Endothelial cell of umbilical vein (primary cell): ENCODE measurements around the gene PRKAG2. TPM values are rescaled to one million over a fixed set of nuclear protein-coding genes. Genes with fewer than 3 reads are reported as not detected.

Experiments
- BruUV-seq: library from RNA; stranded (reverse); fragments of 400-500 nt; replicated peaks from 2 replicates; lab custom pipeline; 2021; lab: Mats Ljungman, UMichigan
- CTCF ChIA-PET: fragments of 300-600, 350-600 bp; sonication (Branson Sonifier 250); formaldehyde crosslinking; loops from one replicate; lab custom pipeline; 2021; ENCODE audit warnings: antibody characterized with exemption, inconsistent platforms; lab: Charles Lee
- POLR2A ChIA-PET: fragments of 300-600, 350-600 bp; sonication (Branson Sonifier 250); formaldehyde crosslinking; loops from one replicate; lab custom pipeline; 2021; ENCODE audit warnings: antibody characterized with exemption, inconsistent platforms; lab: Charles Lee
- DNase-seq: peaks from one replicate; pipeline ENCODE4 v3.0.0-alpha.2; 2011; ENCODE audit warnings: low read depth, low spot score
- FAIRE-seq: peaks from 2 replicates; lab custom pipeline; 2011; peaks lifted over from hg19 to GRCh38; lab: Jason Lieb, UNC
- H2AFZ ChIP-seq: 2 replicates; pipeline ENCODE4 v1.6.0; 2012; ENCODE audit warnings: low read depth, low read length, control low read depth, inconsistent platforms
- H3K27ac ChIP-seq: 2 replicates; pipeline ENCODE4 v1.5.1; 2011; ENCODE audit warnings: low read depth, mild to moderate bottlenecking, control low read depth, low read length, moderate library complexity; ENCODE audit not compliant: insufficient read depth
- H3K27me3 ChIP-seq, 2 experiments: 2 replicates each; pipeline versions ENCODE4 v1.6.0 to v1.6.1; 2011; ENCODE audit warnings: low read length in 2 of 2, mixed read lengths in 1 of 2; ENCODE audit not compliant: control insufficient read depth in 2 of 2, insufficient read depth in 2 of 2
- H3K36me3 ChIP-seq, 2 experiments: 2 replicates in 1 of 2; 3 replicates in 1 of 2; pipeline ENCODE4 v1.5.1; 2011; ENCODE audit warnings: low read length in 2 of 2, mild to moderate bottlenecking in 1 of 2, moderate library complexity in 1 of 2; ENCODE audit not compliant: control insufficient read depth in 2 of 2, insufficient read depth in 2 of 2; ENCODE audit errors: extremely low read depth in 1 of 2
- H3K4me1 ChIP-seq: 3 replicates; pipeline ENCODE4 v1.5.1; 2011; ENCODE audit warnings: mild to moderate bottlenecking, low read length; ENCODE audit not compliant: control insufficient read depth, insufficient read depth; ENCODE audit errors: extremely low read depth
- H3K4me2 ChIP-seq: 2 replicates; pipeline ENCODE4 v1.6.1; 2011; ENCODE audit warnings: low read length, control low read depth, mixed read lengths; ENCODE audit not compliant: insufficient read depth
- H3K4me3 ChIP-seq, 3 experiments: fragments of 200-600 bp in 1 of 3; sonication (generic), shearing (Covaris generic) in 1 of 3; replicated peaks in 1 of 3; 2 replicates each; pipeline ENCODE4 v1.5.1; 2011 to 2016; ENCODE audit warnings: control low read depth in 3 of 3, low read length in 3 of 3, mild to moderate bottlenecking in 2 of 3, inconsistent platforms in 1 of 3, low read depth in 1 of 3, moderate library complexity in 1 of 3; ENCODE audit not compliant: insufficient read depth in 1 of 3
- H3K79me2 ChIP-seq: 2 replicates; pipeline ENCODE4 v1.6.0; 2012; ENCODE audit warnings: low read length, inconsistent platforms; ENCODE audit not compliant: control insufficient read depth, insufficient read depth
- H3K9ac ChIP-seq: replicated peaks from 2 replicates; pipeline ENCODE3; 2011; ENCODE audit warnings: low read length, control low read depth; ENCODE audit not compliant: insufficient read depth; ENCODE audit errors: extremely low read depth
- H3K9me1 ChIP-seq: replicated peaks from 3 replicates; pipeline ENCODE4 v1.6.0; 2011; ENCODE audit warnings: mild to moderate bottlenecking, low read length; ENCODE audit not compliant: control insufficient read depth, insufficient read depth; ENCODE audit errors: extremely low read depth
- H3K9me3 ChIP-seq: replicated peaks from 2 replicates; pipeline ENCODE4 v1.5.1; 2012; ENCODE audit warnings: low read length, inconsistent platforms; ENCODE audit not compliant: control insufficient read depth, insufficient read depth
- H4K20me1 ChIP-seq: replicated peaks from 2 replicates; pipeline ENCODE3; 2011; ENCODE audit warnings: mild to moderate bottlenecking, low read length; ENCODE audit not compliant: control insufficient read depth, insufficient read depth; ENCODE audit errors: extremely low read depth
- CTCF ChIP-seq, 2 donors: IDR thresholded peaks; 1 replicate in 1 of 2; 2 replicates in 1 of 2; pipeline ENCODE4 v1.5.1; 2011; ENCODE audit warnings: low read length in 2 of 2, mild to moderate bottlenecking in 2 of 2, moderate library complexity in 2 of 2, control low read depth in 1 of 2, inconsistent platforms in 1 of 2, low read depth in 1 of 2; ENCODE audit not compliant: insufficient read depth in 1 of 2; ENCODE audit errors: extremely low read depth in 1 of 2
- EZH2 ChIP-seq: IDR thresholded peaks from 2 replicates; pipeline ENCODE4 v1.6.1; 2012; ENCODE audit warnings: borderline replicate concordance, low read depth, mild to moderate bottlenecking, moderate library complexity, low read length, inconsistent platforms; ENCODE audit not compliant: severe bottlenecking
- FOS ChIP-seq: IDR thresholded peaks from 2 replicates; pipeline ENCODE4 v1.6.1; 2011; ENCODE audit warnings: mild to moderate bottlenecking, low read length, moderate library complexity, borderline replicate concordance; ENCODE audit not compliant: insufficient read depth
- GATA2 ChIP-seq: IDR thresholded peaks from 2 replicates; pipeline ENCODE4 v1.7.0; 2011; ENCODE audit warnings: low read depth, mild to moderate bottlenecking, moderate library complexity, mixed read lengths, low read length; ENCODE audit not compliant: insufficient read length, insufficient read depth
- JUN ChIP-seq: IDR thresholded peaks from 2 replicates; pipeline ENCODE4 v1.6.1; 2011; ENCODE audit warnings: borderline replicate concordance, low read depth; ENCODE audit not compliant: insufficient read length, insufficient read depth
- MAX ChIP-seq: IDR thresholded peaks from 2 replicates; pipeline ENCODE4 v1.6.1; 2011; ENCODE audit not compliant: insufficient read depth, insufficient read length
- MYC ChIP-seq: IDR thresholded peaks from one replicate; pipeline ENCODE4 v1.6.1; 2011; ENCODE audit warnings: mild to moderate bottlenecking, low read depth, low read length
- POLR2A ChIP-seq: IDR thresholded peaks from 2 replicates; pipeline ENCODE4 v1.6.1; 2012; ENCODE audit warnings: low read depth, mild to moderate bottlenecking, control low read depth, low read length
- POLR2AphosphoS5 ChIP-seq: IDR thresholded peaks from 2 replicates; pipeline ENCODE4 v1.6.1; 2012; ENCODE audit warnings: low read depth, mild to moderate bottlenecking, control low read depth, low read length, moderate library complexity; ENCODE audit not compliant: insufficient read depth
- dilution Hi-C: fragments of 300-500 bp; cut with MboI; formaldehyde crosslinking; loops from one replicate; pipeline ENCODE4 v1.15.0; 2019; ENCODE audit warnings: low sequenced_read_pairs; ENCODE audit not compliant: extremely low pct_ligation_motif_present
- intact Hi-C: fragments of 100-400 bp; cut with micrococcal nuclease; formaldehyde crosslinking; loops from one replicate; pipeline ENCODE4 v1.10.0; 2022
- polyA plus RNA-seq, 4 experiments: library from polyadenylated mRNA; depleted of rRNA in 3 of 4; stranded (reverse) in 3 of 4; unstranded in 1 of 4; fragments of >200 nt; gene quantifications; 2 replicates each; pipeline versions ENCODE4 v1.2.1 to v1.2.3, GENCODE V29; 2011 to 2012; ENCODE audit warnings: missing spikeins in 1 of 4
- total RNA-seq: library from RNA; stranded (reverse); gene quantifications from 2 replicates; pipeline ENCODE4 v1.2.3, GENCODE V29; 2021

PRKAG2 gene
- total and polyA plus RNA-seq, 2 donors (not counting 3 experiments of a cell fraction or from before 2014, with no cell fraction given), result 19.3 to 51.5 TPM

GRCh38 chr7:151864081-151864480, 12.8 kb downstream of the PRKAG2 start:
- Histone ChIP-seq H3K4me3 (no peak overlapping the region), H4K20me1 (no peaks in the 10 kb centered on the region), H2AFZ (no peak overlapping the region), H3K27ac (no peak overlapping the region), H3K4me1 (no peaks in the 10 kb centered on the region), H3K9ac (no peak overlapping the region), H3K27me3 (no peaks in the 10 kb centered on the region), H3K79me2 (no peaks in the 10 kb centered on the region), H3K9me3 (no peaks in the 10 kb centered on the region), H3K9me1 (no peaks in the 10 kb centered on the region), H3K4me2 (no peak overlapping the region), H3K36me3 (no peaks in the 10 kb centered on the region)
- FAIRE-seq (no peak), DNase-seq (no peak)
- TF ChIP-seq POLR2AphosphoS5, result no peak
- TF ChIP-seq FOS, result no peak
- no peak for TF ChIP-seq POLR2A
- TF ChIP-seq MYC, result no peak
- TF ChIP-seq EZH2, result no peak
- TF ChIP-seq GATA2, result no peak
- TF ChIP-seq CTCF (IDR thresholded peaks at IDR 0.05; ENCODE audit: extremely low read depth in 1 of 2, insufficient read depth in 1 of 2, low read depth in 1 of 2, low read length in 2 of 2), result no peak
- TF ChIP-seq JUN, result no peak
- no peak for TF ChIP-seq MAX
- ChIA-PET POLR2A (no interaction called here), CTCF (no interaction called here)
- BruUV-seq, result no TSS peak
- intact Hi-C loops (no loop called here), dilution Hi-C loops (no loop called here)
